HCT116 (cell line): ENCODE measurements around the gene ZNHIT6. TPM values are rescaled to one million over a fixed set of nuclear protein-coding genes. Genes with fewer than 3 reads are reported as not detected.

Experiments
- ATAC-seq: fragments of 200-7000 bp; cut with Tn5 transposase; 2 replicates; pipeline ENCODE4 v1.9.1; 2020; ENCODE audit warnings: mild to moderate bottlenecking, moderate library complexity
- BruUV-seq: library from RNA; stranded (reverse); fragments of 400-500 nt; replicated peaks from 2 replicates; lab custom pipeline; 2021; lab: Mats Ljungman, UMichigan
- CTCF ChIA-PET: fragments of 300-600 bp; sonication (Branson Sonifier 250); formaldehyde crosslinking; loops from one replicate; lab custom pipeline; 2021; ENCODE audit warnings: antibody characterized with exemption; lab: Charles Lee
- POLR2A ChIA-PET: fragments of 300-600, 350-600 bp; sonication (Branson Sonifier 250); formaldehyde crosslinking; loops from one replicate; lab custom pipeline; 2021; ENCODE audit warnings: antibody characterized with exemption; lab: Charles Lee
- RAD21 ChIA-PET, 2 experiments: fragments of 300-600 bp; sonication (Branson Sonifier 250); formaldehyde crosslinking; loops; one replicate each; lab custom pipeline; 2023; ENCODE audit warnings: low total read pairs in 2 of 2; ENCODE audit not compliant: uncharacterized antibody in 2 of 2, unreplicated experiment in 2 of 2, low non-redundant PET in 1 of 2; lab: Charles Lee
- DNase-seq: peaks from one replicate; pipeline ENCODE4 v3.0.0-alpha.2; 2010; ENCODE audit warnings: low read depth, low spot score
- H2AFZ ChIP-seq: fragments of 200-600 bp; shearing (Covaris generic), sonication (generic); 2 replicates; pipeline ENCODE4 v1.6.1; 2017; ENCODE audit warnings: low read depth, mixed run types, mixed read lengths, antibody characterized with exemption, low read length; ENCODE audit not compliant: poor library complexity, severe bottlenecking
- H3K27ac ChIP-seq: 2 replicates; pipeline ENCODE4 v1.5.1; 2012; ENCODE audit warnings: low read depth, low read length
- H3K27me3 ChIP-seq: fragments of 200-600 bp; sonication (generic); 2 replicates; pipeline ENCODE4 v1.6.1; 2016; ENCODE audit warnings: mixed run types, low read length, mixed read lengths; ENCODE audit not compliant: insufficient read depth
- H3K36me3 ChIP-seq, 2 experiments: fragments of 200-500 bp in 1 of 2; fragments of 200-600 bp in 1 of 2; sonication (Bioruptor generic) in 1 of 2; sonication (generic) in 1 of 2; 2 replicates each; pipeline versions ENCODE4 v1.5.1 to v1.6.1; 2014 to 2016; ENCODE audit warnings: low read length in 2 of 2, inconsistent platforms in 1 of 2, mixed read lengths in 1 of 2, mixed run types in 1 of 2; ENCODE audit not compliant: insufficient read depth in 2 of 2, control insufficient read depth in 1 of 2
- H3K4me1 ChIP-seq, 2 experiments: fragments of 200-600 bp in 1 of 2; sonication (generic) in 1 of 2; 2 replicates each; pipeline versions ENCODE4 v1.5.1 to v1.6.1; 2012 to 2017; ENCODE audit warnings: low read length in 2 of 2, inconsistent platforms in 1 of 2, mild to moderate bottlenecking in 1 of 2, mixed read lengths in 1 of 2, mixed run types in 1 of 2, moderate library complexity in 1 of 2; ENCODE audit not compliant: insufficient read depth in 2 of 2, control insufficient read depth in 1 of 2
- H3K4me2 ChIP-seq: fragments of 200-600 bp; sonication (generic); 2 replicates; pipeline ENCODE4 v1.6.1; 2017; ENCODE audit warnings: mixed run types, low read length, mixed read lengths
- H3K4me3 ChIP-seq, 2 experiments: fragments of 200-600 bp in 1 of 2; sonication (generic) in 1 of 2; replicated peaks in 1 of 2; 2 replicates each; pipeline ENCODE4 v1.5.1; 2011 to 2016; ENCODE audit warnings: low read length in 2 of 2, control low read depth in 1 of 2, low read depth in 1 of 2, mild to moderate bottlenecking in 1 of 2, mixed read lengths in 1 of 2, mixed run types in 1 of 2
- H3K79me2 ChIP-seq: fragments of 200-600 bp; sonication (generic); 2 replicates; pipeline ENCODE4 v1.6.1; 2017; ENCODE audit warnings: mild to moderate bottlenecking, mixed run types, low read length, moderate library complexity, mixed read lengths; ENCODE audit not compliant: insufficient read depth
- H3K9ac ChIP-seq: fragments of 200-600 bp; sonication (generic); 2 replicates; pipeline ENCODE4 v1.6.1; 2016; ENCODE audit warnings: low read length, mixed read lengths
- H3K9me2 ChIP-seq: fragments of 200-600 bp; sonication (generic), shearing (Covaris generic); 2 replicates; pipeline ENCODE4 v1.6.1; 2017; ENCODE audit warnings: mixed run types, mild to moderate bottlenecking, moderate library complexity; ENCODE audit not compliant: insufficient read depth
- H3K9me3 ChIP-seq, 2 experiments: fragments of 200-500 bp in 1 of 2; fragments of 200-600 bp in 1 of 2; sonication (Bioruptor generic) in 1 of 2; sonication (generic) in 1 of 2; 2 replicates each; pipeline ENCODE4 v1.6.1; 2014 to 2017; ENCODE audit warnings: low read length in 2 of 2, mixed read lengths in 2 of 2, inconsistent platforms in 1 of 2, low read depth in 1 of 2, mild to moderate bottlenecking in 1 of 2, mixed run types in 1 of 2, moderate library complexity in 1 of 2; ENCODE audit not compliant: control insufficient read depth in 1 of 2, insufficient read depth in 1 of 2
- H4K20me1 ChIP-seq: fragments of 200-600 bp; sonication (generic), shearing (Covaris generic); 2 replicates; pipeline ENCODE4 v1.6.1; 2017; ENCODE audit warnings: mixed run types, mild to moderate bottlenecking, moderate library complexity; ENCODE audit not compliant: insufficient read depth
- CBX3 ChIP-seq: IDR thresholded peaks from 2 replicates; pipeline ENCODE4 v1.6.1; 2012; ENCODE audit warnings: low read depth
- CEBPB ChIP-seq: IDR thresholded peaks from 2 replicates; pipeline ENCODE4 v1.6.1; 2012; ENCODE audit warnings: low read depth
- EGR1 ChIP-seq: IDR thresholded peaks from 2 replicates; pipeline ENCODE4 v1.6.1; 2012; ENCODE audit warnings: low read depth
- ELF1 ChIP-seq: IDR thresholded peaks from 2 replicates; pipeline ENCODE4 v1.6.1; 2012; ENCODE audit warnings: low read depth, borderline replicate concordance
- EZH2 ChIP-seq: fragments of 200-600 bp; sonication (generic); IDR thresholded peaks from 2 replicates; pipeline ENCODE4 v1.6.1; 2017; ENCODE audit warnings: antibody characterized with exemption, mixed run types
- EZH2phosphoT487 ChIP-seq: fragments of 200-600 bp; IDR thresholded peaks from 2 replicates; pipeline ENCODE4 v1.6.1; 2018; ENCODE audit warnings: antibody characterized with exemption, borderline replicate concordance
- FOSL1 ChIP-seq: IDR thresholded peaks from 2 replicates; pipeline ENCODE4 v1.6.1; 2012; ENCODE audit warnings: low read depth
- RAD21 ChIP-seq: IDR thresholded peaks from 2 replicates; pipeline ENCODE4 v1.6.1; 2012; ENCODE audit warnings: low read depth, mild to moderate bottlenecking
- SP1 ChIP-seq: IDR thresholded peaks from 2 replicates; pipeline ENCODE4 v1.6.1; 2012; ENCODE audit warnings: low read depth
- ZNF274 ChIP-seq: fragments of 200-500 bp; sonication (Bioruptor generic); IDR thresholded peaks from 2 replicates; pipeline ENCODE4 v1.6.1; 2014; ENCODE audit warnings: mild to moderate bottlenecking, low read depth, low read length, inconsistent platforms
- intact Hi-C: fragments of 100-400 bp; cut with micrococcal nuclease; formaldehyde crosslinking; loops from 2 replicates; pipeline ENCODE4 v1.10.0; 2022
- total RNA-seq: library from RNA; stranded (reverse); gene quantifications from one replicate; pipeline ENCODE4 v1.2.1, GENCODE V29; 2021; ENCODE audit not compliant: unreplicated experiment
- TF ChIP-seq, protein P1 (sequence below): IDR thresholded peaks from 2 replicates; pipeline ENCODE4 v1.6.1; 2012
- TF ChIP-seq, protein P2 (sequence below): IDR thresholded peaks from 2 replicates; pipeline ENCODE4 v1.6.1; 2012; ENCODE audit warnings: low read depth
- TF ChIP-seq, protein P3 (sequence below), 3 experiments: fragments of 200-600 bp in 1 of 3; sonication (generic) in 1 of 3; IDR thresholded peaks in 2 of 3; conservative IDR thresholded peaks in 1 of 3; 2 replicates each; pipeline ENCODE4 v1.5.1; 2012 to 2017; ENCODE audit warnings: low read depth in 2 of 3, low read length in 2 of 3, antibody characterized with exemption in 1 of 3, borderline replicate concordance in 1 of 3, control low read depth in 1 of 3, mild to moderate bottlenecking in 1 of 3, mixed read lengths in 1 of 3, mixed run types in 1 of 3, moderate library complexity in 1 of 3; ENCODE audit not compliant: insufficient read depth in 1 of 3

ZNHIT6 gene
- total RNA-seq, 1 experiment from 2014 or later = 18.4 TPM

DNA sequence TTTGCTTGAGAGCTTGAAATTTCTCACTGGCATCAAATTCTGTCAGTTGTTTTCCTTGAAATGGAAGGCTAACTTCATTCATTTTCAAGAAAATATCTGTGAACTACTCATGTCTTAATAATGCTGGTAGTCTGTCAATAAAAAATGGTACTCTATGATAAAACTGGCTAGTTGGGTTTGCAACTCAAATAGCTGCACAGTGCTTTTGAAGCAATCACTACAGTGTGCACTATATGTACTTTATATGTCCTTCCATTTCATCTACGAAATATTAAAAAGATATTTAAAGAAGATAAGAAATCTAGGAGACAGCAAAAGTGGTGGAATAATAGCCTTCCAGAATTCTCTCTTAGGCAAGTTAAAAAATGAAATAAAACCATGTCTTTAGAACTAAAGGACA lies 39.9 kb upstream of the ZNHIT6 start:
- Histone ChIP-seq H3K27ac (no peak overlapping the region), H2AFZ (no peak overlapping the region), H3K9me3 (no peaks in the 10 kb centered on the region), H3K4me1 (no peaks in the 10 kb centered on the region), H4K20me1 (no peaks in the 10 kb centered on the region), H3K4me3 (no peak overlapping the region), H3K79me2 (no peaks in the 10 kb centered on the region), H3K4me2 (no peak overlapping the region), H3K36me3 (no peaks in the 10 kb centered on the region), H3K9me2 (no peaks in the 10 kb centered on the region), H3K9ac (no peak overlapping the region), H3K27me3 (no peaks in the 10 kb centered on the region)
- DNase-seq (no peak), ATAC-seq (no peak)
- BruUV-seq = no TSS peak
- POLR2A ChIA-PET = no interaction called here
- intact Hi-C loops = no loop called here
- no peak for TF ChIP-seq CBX3
- no peak for TF ChIP-seq RAD21
- TF ChIP-seq ELF1 = no peak
- TF ChIP-seq SP1 = no peak
- no peak for TF ChIP-seq EGR1
- no peak for TF ChIP-seq EZH2
- TF ChIP-seq ZNF274 = no peak
- TF ChIP-seq, protein P1, sequence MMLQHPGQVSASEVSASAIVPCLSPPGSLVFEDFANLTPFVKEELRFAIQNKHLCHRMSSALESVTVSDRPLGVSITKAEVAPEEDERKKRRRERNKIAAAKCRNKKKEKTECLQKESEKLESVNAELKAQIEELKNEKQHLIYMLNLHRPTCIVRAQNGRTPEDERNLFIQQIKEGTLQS = no peak
- no peak for TF ChIP-seq EZH2phosphoT487
- TF ChIP-seq CEBPB = no peak
- RAD21 ChIA-PET = no interaction called here
- CTCF ChIA-PET = no interaction called here

DNA sequence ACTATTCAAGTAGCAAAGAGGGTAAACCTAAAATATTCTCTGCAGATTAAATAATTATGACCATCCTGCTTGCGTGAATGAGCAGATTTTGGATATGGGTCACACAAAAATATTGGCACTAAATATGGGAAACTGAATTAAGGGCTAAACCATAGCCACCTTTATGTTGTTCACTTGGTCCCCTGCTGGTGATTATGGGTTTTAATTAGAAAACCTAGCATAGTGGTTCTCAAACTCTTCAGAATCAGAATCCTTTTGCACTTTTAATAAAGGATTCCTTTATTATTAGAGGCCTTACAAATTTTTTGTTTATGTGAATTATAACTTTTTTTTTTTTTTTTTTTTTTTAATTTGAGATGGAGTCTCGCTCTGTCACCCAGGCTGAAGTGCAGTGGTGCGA lies 38.5 kb upstream of the ZNHIT6 start:
- no peak overlapping the region for H3K4me2 ChIP-seq
- ATAC-seq = no peak
- H3K4me3 ChIP-seq = no peak overlapping the region
- ChIA-PET RAD21 (no interaction called here), CTCF (no interaction called here), POLR2A (no interaction called here)
- no TSS peak for BruUV-seq
- no peak overlapping the region for H2AFZ ChIP-seq
- H3K4me1 ChIP-seq = no peaks in the 10 kb centered on the region
- no peaks in the 10 kb centered on the region for H3K36me3 ChIP-seq
- no peaks in the 10 kb centered on the region for H4K20me1 ChIP-seq
- H3K27me3 ChIP-seq = no peaks in the 10 kb centered on the region
- no peaks in the 10 kb centered on the region for H3K9me2 ChIP-seq
- H3K9ac ChIP-seq = no peak overlapping the region
- intact Hi-C loops = no loop called here
- no peaks in the 10 kb centered on the region for H3K9me3 ChIP-seq
- no peaks in the 10 kb centered on the region for H3K79me2 ChIP-seq
- TF ChIP-seq FOSL1 (no peak), SP1 (no peak), CEBPB (no peak), EZH2 (no peak)
- TF ChIP-seq, protein P2, sequence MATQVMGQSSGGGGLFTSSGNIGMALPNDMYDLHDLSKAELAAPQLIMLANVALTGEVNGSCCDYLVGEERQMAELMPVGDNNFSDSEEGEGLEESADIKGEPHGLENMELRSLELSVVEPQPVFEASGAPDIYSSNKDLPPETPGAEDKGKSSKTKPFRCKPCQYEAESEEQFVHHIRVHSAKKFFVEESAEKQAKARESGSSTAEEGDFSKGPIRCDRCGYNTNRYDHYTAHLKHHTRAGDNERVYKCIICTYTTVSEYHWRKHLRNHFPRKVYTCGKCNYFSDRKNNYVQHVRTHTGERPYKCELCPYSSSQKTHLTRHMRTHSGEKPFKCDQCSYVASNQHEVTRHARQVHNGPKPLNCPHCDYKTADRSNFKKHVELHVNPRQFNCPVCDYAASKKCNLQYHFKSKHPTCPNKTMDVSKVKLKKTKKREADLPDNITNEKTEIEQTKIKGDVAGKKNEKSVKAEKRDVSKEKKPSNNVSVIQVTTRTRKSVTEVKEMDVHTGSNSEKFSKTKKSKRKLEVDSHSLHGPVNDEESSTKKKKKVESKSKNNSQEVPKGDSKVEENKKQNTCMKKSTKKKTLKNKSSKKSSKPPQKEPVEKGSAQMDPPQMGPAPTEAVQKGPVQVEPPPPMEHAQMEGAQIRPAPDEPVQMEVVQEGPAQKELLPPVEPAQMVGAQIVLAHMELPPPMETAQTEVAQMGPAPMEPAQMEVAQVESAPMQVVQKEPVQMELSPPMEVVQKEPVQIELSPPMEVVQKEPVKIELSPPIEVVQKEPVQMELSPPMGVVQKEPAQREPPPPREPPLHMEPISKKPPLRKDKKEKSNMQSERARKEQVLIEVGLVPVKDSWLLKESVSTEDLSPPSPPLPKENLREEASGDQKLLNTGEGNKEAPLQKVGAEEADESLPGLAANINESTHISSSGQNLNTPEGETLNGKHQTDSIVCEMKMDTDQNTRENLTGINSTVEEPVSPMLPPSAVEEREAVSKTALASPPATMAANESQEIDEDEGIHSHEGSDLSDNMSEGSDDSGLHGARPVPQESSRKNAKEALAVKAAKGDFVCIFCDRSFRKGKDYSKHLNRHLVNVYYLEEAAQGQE = no peak
- TF ChIP-seq, protein P3, sequence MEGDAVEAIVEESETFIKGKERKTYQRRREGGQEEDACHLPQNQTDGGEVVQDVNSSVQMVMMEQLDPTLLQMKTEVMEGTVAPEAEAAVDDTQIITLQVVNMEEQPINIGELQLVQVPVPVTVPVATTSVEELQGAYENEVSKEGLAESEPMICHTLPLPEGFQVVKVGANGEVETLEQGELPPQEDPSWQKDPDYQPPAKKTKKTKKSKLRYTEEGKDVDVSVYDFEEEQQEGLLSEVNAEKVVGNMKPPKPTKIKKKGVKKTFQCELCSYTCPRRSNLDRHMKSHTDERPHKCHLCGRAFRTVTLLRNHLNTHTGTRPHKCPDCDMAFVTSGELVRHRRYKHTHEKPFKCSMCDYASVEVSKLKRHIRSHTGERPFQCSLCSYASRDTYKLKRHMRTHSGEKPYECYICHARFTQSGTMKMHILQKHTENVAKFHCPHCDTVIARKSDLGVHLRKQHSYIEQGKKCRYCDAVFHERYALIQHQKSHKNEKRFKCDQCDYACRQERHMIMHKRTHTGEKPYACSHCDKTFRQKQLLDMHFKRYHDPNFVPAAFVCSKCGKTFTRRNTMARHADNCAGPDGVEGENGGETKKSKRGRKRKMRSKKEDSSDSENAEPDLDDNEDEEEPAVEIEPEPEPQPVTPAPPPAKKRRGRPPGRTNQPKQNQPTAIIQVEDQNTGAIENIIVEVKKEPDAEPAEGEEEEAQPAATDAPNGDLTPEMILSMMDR (IDR thresholded peaks at IDR 0.05 in 2 of 3, conservative IDR thresholded peaks at IDR 0.05 in 1 of 3; ENCODE audit: borderline replicate concordance in 1 of 3, insufficient read depth in 1 of 3, low read depth in 2 of 3, low read length in 2 of 3) = peak in 1 of 3 experiments; percentile 25; a peak in 2 of 6 replicates
- H3K27ac ChIP-seq = no peak overlapping the region
- no peak for DNase-seq
